Skeletal muscle cell (primary cell): ENCODE results near the gene APRT.

Experiments
- DNase-seq: peaks from one replicate; pipeline ENCODE4 v3.0.0-alpha.2; 2010; ENCODE audit warnings: low read depth
- H3K4me3 ChIP-seq: 2 replicates; pipeline ENCODE4 v1.5.1; 2011; ENCODE audit warnings: low read depth, mild to moderate bottlenecking, control low read depth, low read length, moderate library complexity

The APRT gene

GRCh38 chr16:88811769-88812512 is at the start of gene APRT:
APRT (minus strand) TSS chr16:88811928; CDS start chr16:88811899, 29 bp downstream.
- peak within 1 kb of the TSS; percentile 65 for H3K4me3 ChIP-seq
- DNase-seq, result peak; percentile 85

GRCh38 chr16:88861359-88861758 is 49.6 kb upstream of the APRT start:
- no peak for DNase-seq
- H3K4me3 ChIP-seq, result no peak overlapping the region

GRCh38 chr16:88859381-88860091 is 47.8 kb upstream of the APRT start:
- DNase-seq, result no peak
- H3K4me3 ChIP-seq, result no peak overlapping the region

- peak; percentile 33 for DNase-seq
- H3K4me3 ChIP-seq, result peak overlapping the region; percentile 96
Measured at GRCh38 chr16:88857728-88858339, 46.1 kb upstream of the APRT start.

- peak; percentile 72 for DNase-seq
Measured at GRCh38 chr16:88856828-88857727, 45.4 kb upstream of the APRT start, which contains the start of the genes GALNS and TRAPPC2L. GALNS (minus strand) TSS chr16:88856947; CDS start chr16:88856877, 70 bp downstream. TRAPPC2L (plus strand) TSS chr16:88857127; CDS start chr16:88857151, 24 bp downstream.

GRCh38 chr16:88856122-88856827 is 44.5 kb upstream of the APRT start:
- DNase-seq, result no peak
- peak overlapping the region; percentile 96 for H3K4me3 ChIP-seq

More at GRCh38 chr16:88856828-88857727, 45.4 kb upstream of the APRT start, which contains the start of the genes GALNS and TRAPPC2L:
- H3K4me3 ChIP-seq, result peak within 1 kb of the TSS; percentile 96

- no peak for DNase-seq
Measured at GRCh38 chr16:88855736-88856121, 44.0 kb upstream of the APRT start.

GRCh38 chr16:88855176-88855575 is 43.4 kb upstream of the APRT start:
- DNase-seq, result no peak
- H3K4me3 ChIP-seq, result no peak overlapping the region

More at GRCh38 chr16:88855736-88856121, 44.0 kb upstream of the APRT start:
- H3K4me3 ChIP-seq, result peak overlapping the region; percentile 96

- DNase-seq, result no peak
- H3K4me3 ChIP-seq, result no peak overlapping the region
Measured at GRCh38 chr16:88854306-88855111, 42.8 kb upstream of the APRT start.

GRCh38 chr16:88853325-88853941 is 41.7 kb upstream of the APRT start:
- no peak for DNase-seq
- no peak overlapping the region for H3K4me3 ChIP-seq

GRCh38 chr16:88851616-88852015 is 39.9 kb upstream of the APRT start:
- no peak overlapping the region for H3K4me3 ChIP-seq
- DNase-seq, result no peak

- no peak for DNase-seq
- no peak overlapping the region for H3K4me3 ChIP-seq
Measured at GRCh38 chr16:88850531-88851199, 38.9 kb upstream of the APRT start.

GRCh38 chr16:88848557-88848956 is 36.8 kb upstream of the APRT start:
- no peak for DNase-seq
- no peak overlapping the region for H3K4me3 ChIP-seq

GRCh38 chr16:88847654-88848053 is 35.9 kb upstream of the APRT start:
- DNase-seq, result no peak
- no peak overlapping the region for H3K4me3 ChIP-seq

- DNase-seq, result no peak
- no peak overlapping the region for H3K4me3 ChIP-seq
Measured at GRCh38 chr16:88846088-88846487, 34.4 kb upstream of the APRT start.

- no peak for DNase-seq
- H3K4me3 ChIP-seq, result no peak overlapping the region
Measured at GRCh38 chr16:88844419-88845036, 32.8 kb upstream of the APRT start.
